Nephron (organoid): ENCODE data around the gene PAPOLA.

ENCODE experiments used
- H3K27ac Mint-ChIP-seq, 3 experiments: 2 replicates each; pipeline ENCODE4 v1.8.0; 2020; ENCODE audit warnings: mixed read lengths in 3 of 3, mild to moderate bottlenecking in 2 of 3, moderate library complexity in 1 of 3
- H3K27me3 Mint-ChIP-seq: 2 replicates; pipeline ENCODE4 v1.8.0; 2021; ENCODE audit warnings: low read depth, mild to moderate bottlenecking, moderate library complexity, mixed read lengths
- H3K36me3 Mint-ChIP-seq: 2 replicates; pipeline ENCODE4 v1.8.0; 2020; ENCODE audit warnings: low read depth, mixed read lengths
- H3K4me1 Mint-ChIP-seq: 2 replicates; pipeline ENCODE4 v1.8.0; 2020; ENCODE audit warnings: mixed read lengths
- H3K4me3 Mint-ChIP-seq, 3 experiments: 2 replicates each; pipeline ENCODE4 v1.8.0; 2020; ENCODE audit warnings: mild to moderate bottlenecking in 3 of 3, mixed read lengths in 3 of 3, moderate library complexity in 2 of 3
- H3K9me3 Mint-ChIP-seq: 2 replicates; pipeline ENCODE4 v1.8.0; 2020; ENCODE audit warnings: mixed read lengths
- TF ChIP-seq, protein P1 (sequence below), 3 experiments: fragments of 200-600 bp; sonication (generic); IDR thresholded peaks; one replicate each; pipeline ENCODE4 v1.5.0; 2021; ENCODE audit warnings: antibody characterized with exemption in 3 of 3; ENCODE audit not compliant: unreplicated experiment in 3 of 3

Gene PAPOLA

DNA sequence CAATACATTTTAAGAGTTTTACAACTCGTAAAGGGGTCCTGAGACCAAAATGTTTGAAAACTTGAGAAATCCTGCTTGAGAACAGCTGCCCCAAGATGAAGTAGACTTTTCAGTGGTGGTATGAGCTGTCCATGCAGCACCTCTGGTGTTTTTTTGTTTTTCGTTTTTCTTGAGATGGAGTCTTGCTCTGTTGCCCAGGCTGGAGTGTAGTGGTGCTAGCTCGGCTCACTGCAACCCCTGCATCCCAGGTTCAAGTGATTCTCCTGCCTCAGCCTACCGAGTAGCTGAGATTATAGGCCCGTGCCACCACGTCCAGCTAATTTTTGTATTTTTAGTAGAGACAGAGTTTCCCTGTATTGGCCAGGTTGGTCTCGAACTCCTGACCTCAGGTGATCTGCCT, 5.5 kb downstream of the PAPOLA start:
- Mint-ChIP-seq H3K9me3 (peaks cover 3% of the 10 kb centered on the region), H3K27ac (no peak overlapping the region), H3K27me3 (no peaks in the 10 kb centered on the region), H3K36me3 (peaks cover 22% of the 10 kb centered on the region), H3K4me3 (no peak overlapping the region), H3K4me1 (peaks cover 27% of the 10 kb centered on the region)
- TF ChIP-seq, protein P1, sequence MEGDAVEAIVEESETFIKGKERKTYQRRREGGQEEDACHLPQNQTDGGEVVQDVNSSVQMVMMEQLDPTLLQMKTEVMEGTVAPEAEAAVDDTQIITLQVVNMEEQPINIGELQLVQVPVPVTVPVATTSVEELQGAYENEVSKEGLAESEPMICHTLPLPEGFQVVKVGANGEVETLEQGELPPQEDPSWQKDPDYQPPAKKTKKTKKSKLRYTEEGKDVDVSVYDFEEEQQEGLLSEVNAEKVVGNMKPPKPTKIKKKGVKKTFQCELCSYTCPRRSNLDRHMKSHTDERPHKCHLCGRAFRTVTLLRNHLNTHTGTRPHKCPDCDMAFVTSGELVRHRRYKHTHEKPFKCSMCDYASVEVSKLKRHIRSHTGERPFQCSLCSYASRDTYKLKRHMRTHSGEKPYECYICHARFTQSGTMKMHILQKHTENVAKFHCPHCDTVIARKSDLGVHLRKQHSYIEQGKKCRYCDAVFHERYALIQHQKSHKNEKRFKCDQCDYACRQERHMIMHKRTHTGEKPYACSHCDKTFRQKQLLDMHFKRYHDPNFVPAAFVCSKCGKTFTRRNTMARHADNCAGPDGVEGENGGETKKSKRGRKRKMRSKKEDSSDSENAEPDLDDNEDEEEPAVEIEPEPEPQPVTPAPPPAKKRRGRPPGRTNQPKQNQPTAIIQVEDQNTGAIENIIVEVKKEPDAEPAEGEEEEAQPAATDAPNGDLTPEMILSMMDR (IDR thresholded peaks at IDR 0.05; ENCODE audit: unreplicated experiment in 3 of 3), result no peak

DNA sequence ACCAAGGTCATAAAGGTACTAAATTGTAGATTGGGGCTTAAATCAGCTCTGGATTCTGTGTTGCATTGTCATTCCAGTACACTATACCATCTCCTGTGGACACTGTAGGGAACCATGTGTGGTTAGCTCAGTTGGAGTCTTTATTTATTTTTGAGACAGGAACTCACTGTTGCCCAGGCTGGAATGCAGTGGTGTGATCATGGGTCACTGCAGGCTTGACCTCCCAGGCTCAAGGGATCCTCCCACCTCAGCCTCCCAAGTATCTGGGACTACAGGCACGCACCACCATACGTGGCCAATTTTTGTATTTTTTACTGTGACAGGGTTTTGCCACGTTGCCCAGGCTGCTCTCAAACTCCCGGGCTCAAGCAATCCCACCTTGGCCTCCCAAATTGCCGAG, 6.7 kb downstream of the PAPOLA start:
- H3K4me1 Mint-ChIP-seq, result peaks cover 28% of the 10 kb centered on the region
- H3K4me3 Mint-ChIP-seq, result no peak overlapping the region
- H3K36me3 Mint-ChIP-seq, result peaks cover 22% of the 10 kb centered on the region
- TF ChIP-seq, protein P1 (IDR thresholded peaks at IDR 0.05; ENCODE audit: unreplicated experiment in 3 of 3), result no peak
- H3K27me3 Mint-ChIP-seq, result no peaks in the 10 kb centered on the region
- no peak overlapping the region for H3K27ac Mint-ChIP-seq
- H3K9me3 Mint-ChIP-seq, result peaks cover 3% of the 10 kb centered on the region

DNA sequence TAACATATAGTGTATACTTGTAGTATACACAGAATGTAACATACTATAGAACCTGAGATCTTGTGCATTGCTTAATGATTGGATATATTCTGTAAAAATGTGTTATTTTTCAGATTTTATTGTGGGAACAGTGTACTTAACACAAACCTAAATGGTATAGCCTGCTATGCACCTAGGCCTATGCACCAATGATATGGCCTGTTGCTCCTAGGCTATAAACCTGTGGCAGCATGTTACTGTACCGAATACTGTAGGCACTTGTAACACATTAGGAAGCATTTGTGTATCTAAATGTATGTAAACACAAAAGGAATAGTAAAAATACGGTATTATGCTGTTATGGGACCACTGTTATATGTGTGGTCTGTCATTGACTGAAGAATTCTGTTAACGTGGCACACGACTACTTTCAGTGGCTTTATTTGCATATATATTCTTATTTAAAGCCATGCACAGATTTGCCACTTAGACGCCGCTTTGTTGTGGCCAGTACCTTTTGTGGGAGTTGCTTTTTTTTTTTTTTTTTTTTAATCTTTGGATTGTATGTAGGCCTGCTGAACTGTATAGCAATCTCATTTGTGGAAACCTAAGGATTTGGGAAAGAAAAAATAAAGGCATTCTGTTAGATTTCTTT, 7.4 kb downstream of the PAPOLA start:
- H3K9me3 Mint-ChIP-seq, result peaks cover 3% of the 10 kb centered on the region

DNA sequence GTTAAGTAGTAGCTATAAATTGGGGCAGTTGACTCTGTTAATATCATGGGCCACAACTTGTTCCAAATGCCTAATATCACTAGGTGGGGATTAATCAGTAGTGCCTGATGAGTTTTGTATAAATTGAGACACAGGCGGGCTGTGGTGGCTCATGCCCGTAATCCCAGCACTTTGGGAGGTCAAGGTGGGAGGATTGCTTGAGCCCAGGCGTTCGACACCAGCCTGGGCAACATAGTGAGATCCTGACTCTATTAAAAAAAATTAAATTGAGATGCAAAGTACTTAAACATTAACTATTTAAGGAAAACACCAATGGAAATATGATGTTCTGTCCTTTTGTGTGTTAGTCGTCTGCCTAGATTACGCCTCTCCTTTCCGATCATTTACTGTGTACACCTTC, 9.0 kb downstream of the PAPOLA start:
- no peak overlapping the region for H3K4me3 Mint-ChIP-seq
- H3K4me1 Mint-ChIP-seq, result peaks cover 33% of the 10 kb centered on the region
- peak overlapping the region in 1 of 3 experiments; percentile 5 for H3K27ac Mint-ChIP-seq
- peaks cover 2% of the 10 kb centered on the region for H3K36me3 Mint-ChIP-seq
- H3K27me3 Mint-ChIP-seq, result no peaks in the 10 kb centered on the region
- TF ChIP-seq, protein P1 (IDR thresholded peaks at IDR 0.05; ENCODE audit: unreplicated experiment in 3 of 3), result no peak
- no peaks in the 10 kb centered on the region for H3K9me3 Mint-ChIP-seq

More for the DNA sequence above, 7.4 kb downstream of the PAPOLA start:
- TF ChIP-seq, protein P1 (IDR thresholded peaks at IDR 0.05; ENCODE audit: unreplicated experiment in 3 of 3), result no peak
- Mint-ChIP-seq H3K36me3 (peaks cover 16% of the 10 kb centered on the region), H3K27me3 (no peaks in the 10 kb centered on the region), H3K4me3 (no peak overlapping the region), H3K4me1 (peaks cover 24% of the 10 kb centered on the region), H3K27ac (no peak overlapping the region)

DNA sequence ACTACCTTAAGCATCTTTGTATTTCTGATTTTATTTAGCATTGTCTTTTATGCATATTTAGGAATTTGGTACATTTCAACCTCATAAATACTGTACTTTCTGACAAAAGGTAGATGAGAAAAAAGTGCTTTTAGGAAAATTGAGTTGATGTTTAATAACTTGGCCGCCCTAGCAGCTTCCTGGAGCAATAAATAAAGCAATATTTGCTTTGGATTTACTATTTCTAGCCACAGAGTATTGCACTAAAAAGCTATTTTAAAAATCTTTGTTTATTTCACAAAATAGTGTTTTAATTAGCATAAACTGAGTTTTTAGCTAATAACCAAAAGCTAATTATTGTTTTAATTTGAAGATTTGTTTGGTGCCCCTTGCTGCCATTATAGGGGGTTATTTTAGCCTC, 9.5 kb downstream of the PAPOLA start:
- H3K4me3 Mint-ChIP-seq, result no peak overlapping the region
- peak overlapping the region in 1 of 3 experiments; percentile 5 for H3K27ac Mint-ChIP-seq
- H3K36me3 Mint-ChIP-seq, result no peaks in the 10 kb centered on the region
- H3K27me3 Mint-ChIP-seq, result no peaks in the 10 kb centered on the region
- no peaks in the 10 kb centered on the region for H3K9me3 Mint-ChIP-seq
- H3K4me1 Mint-ChIP-seq, result peaks cover 34% of the 10 kb centered on the region
- TF ChIP-seq, protein P1 (IDR thresholded peaks at IDR 0.05; ENCODE audit: unreplicated experiment in 3 of 3), result no peak

DNA sequence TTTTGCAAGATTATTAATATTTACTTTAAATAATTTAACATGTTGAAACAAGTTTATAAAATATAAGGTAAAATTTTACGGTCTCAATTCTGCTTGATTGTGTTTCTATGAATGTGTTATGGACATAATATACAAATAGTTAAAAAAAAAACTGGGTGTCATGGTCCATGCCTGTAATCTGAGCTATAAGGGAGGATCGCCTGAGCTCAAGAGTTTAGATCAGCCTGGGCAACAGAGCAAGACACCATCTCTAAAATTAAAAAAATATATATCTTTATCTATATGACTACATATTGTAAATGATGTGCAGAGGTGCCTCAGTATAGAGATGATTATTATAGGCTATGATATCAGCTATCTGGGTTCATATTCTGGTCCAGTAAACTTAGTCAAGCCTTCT, 9.9 kb downstream of the PAPOLA start:
- H3K27me3 Mint-ChIP-seq, result no peaks in the 10 kb centered on the region
- H3K4me3 Mint-ChIP-seq, result no peak overlapping the region
- TF ChIP-seq, protein P1 (IDR thresholded peaks at IDR 0.05; ENCODE audit: unreplicated experiment in 3 of 3), result no peak
- H3K27ac Mint-ChIP-seq, result no peak overlapping the region
- no peaks in the 10 kb centered on the region for H3K9me3 Mint-ChIP-seq
- no peaks in the 10 kb centered on the region for H3K36me3 Mint-ChIP-seq
- H3K4me1 Mint-ChIP-seq, result peaks cover 39% of the 10 kb centered on the region
